GM12872 (cell line): ENCODE results near the gene AK3.

ENCODE experiments used
- CTCF ChIP-seq: IDR thresholded peaks from 3 replicates; pipeline ENCODE4 v1.5.1; 2011; ENCODE audit warnings: low read depth, mild to moderate bottlenecking, low read length, moderate library complexity; ENCODE audit not compliant: insufficient read depth

The AK3 gene

GRCh38 chr9:4727593-4727992, 13.4 kb downstream of the AK3 start:
- no peak for TF ChIP-seq CTCF

GRCh38 chr9:4725706-4726442, 15.1 kb downstream of the AK3 start:
- TF ChIP-seq CTCF = no peak

- TF ChIP-seq CTCF = no peak
These were observed 19.3 kb downstream of the AK3 start for GRCh38 chr9:4721736-4722135.

- TF ChIP-seq CTCF = no peak
These were observed 22.1 kb downstream of the AK3 start for GRCh38 chr9:4718911-4719310.

GRCh38 chr9:4717815-4718214, 23.2 kb downstream of the AK3 start:
- no peak for TF ChIP-seq CTCF

- no peak for TF ChIP-seq CTCF
These were observed 24.8 kb downstream of the AK3 start for GRCh38 chr9:4716163-4716562.

GRCh38 chr9:4714266-4715016, 26.6 kb downstream of the AK3 start:
- no peak for TF ChIP-seq CTCF
